ENCODE data around the gene SFMBT2. TPM values are rescaled to one million over a fixed set of nuclear protein-coding genes. Genes with fewer than 3 reads are reported as not detected.

The SFMBT2 gene
- total RNA-seq, 2 donors from 2014 or later: 12.2 to 18.5 TPM

DNA sequence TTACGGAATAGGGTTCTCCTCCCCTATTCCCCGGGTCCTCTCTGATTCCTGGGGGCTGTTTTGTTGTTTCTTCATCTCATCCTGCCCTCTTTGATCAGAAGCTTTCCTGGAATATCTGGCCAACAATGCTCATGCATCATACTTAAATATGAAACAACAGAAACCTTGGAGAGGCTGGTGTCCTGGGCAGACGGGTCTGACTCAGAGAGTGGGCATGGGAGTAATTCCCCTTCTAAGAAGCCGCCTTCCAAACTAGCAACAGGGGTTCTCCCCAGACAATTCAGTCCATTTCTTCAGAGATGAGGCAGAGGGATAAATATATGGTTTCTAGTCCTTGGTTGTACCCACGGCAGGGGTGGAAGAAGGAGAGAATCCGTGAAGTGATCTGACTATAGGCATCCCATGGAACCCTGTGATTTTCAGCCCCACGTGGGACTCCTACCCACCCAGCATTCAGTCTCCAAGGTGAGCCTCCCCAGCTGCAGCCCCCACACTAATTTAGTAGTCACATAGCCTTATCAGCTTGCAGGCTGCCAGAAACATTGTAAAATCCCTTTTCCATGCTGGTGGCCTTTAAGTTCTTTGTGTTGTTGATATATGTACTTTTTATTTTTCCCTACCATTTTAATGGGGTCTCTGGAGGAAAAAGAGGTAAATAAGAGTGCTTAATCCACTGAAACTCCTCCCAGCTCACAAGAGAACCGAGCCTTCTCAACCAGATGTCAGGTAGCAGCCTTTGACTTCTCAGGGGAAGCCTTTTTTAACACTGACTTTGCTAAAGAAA, 119.2 kb downstream of the SFMBT2 start:
- Histone ChIP-seq H3K27me3 (replicated peaks; ENCODE audit: insufficient read depth) (no peaks in the 10 kb centered on the region), H3K4me3 (no peak overlapping the region), H3K9me3 (no peaks in the 10 kb centered on the region), H3K27ac (no peak overlapping the region), H3K36me3 (no peaks in the 10 kb centered on the region), H3K4me1 (replicated peaks) (peaks cover 11% of the 10 kb centered on the region)
- intact Hi-C loops (cut with DNase I): no loop called here
- TF ChIP-seq, protein P1, sequence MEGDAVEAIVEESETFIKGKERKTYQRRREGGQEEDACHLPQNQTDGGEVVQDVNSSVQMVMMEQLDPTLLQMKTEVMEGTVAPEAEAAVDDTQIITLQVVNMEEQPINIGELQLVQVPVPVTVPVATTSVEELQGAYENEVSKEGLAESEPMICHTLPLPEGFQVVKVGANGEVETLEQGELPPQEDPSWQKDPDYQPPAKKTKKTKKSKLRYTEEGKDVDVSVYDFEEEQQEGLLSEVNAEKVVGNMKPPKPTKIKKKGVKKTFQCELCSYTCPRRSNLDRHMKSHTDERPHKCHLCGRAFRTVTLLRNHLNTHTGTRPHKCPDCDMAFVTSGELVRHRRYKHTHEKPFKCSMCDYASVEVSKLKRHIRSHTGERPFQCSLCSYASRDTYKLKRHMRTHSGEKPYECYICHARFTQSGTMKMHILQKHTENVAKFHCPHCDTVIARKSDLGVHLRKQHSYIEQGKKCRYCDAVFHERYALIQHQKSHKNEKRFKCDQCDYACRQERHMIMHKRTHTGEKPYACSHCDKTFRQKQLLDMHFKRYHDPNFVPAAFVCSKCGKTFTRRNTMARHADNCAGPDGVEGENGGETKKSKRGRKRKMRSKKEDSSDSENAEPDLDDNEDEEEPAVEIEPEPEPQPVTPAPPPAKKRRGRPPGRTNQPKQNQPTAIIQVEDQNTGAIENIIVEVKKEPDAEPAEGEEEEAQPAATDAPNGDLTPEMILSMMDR (IDR thresholded peaks at IDR 0.05): no peak
- no peak for TF ChIP-seq POLR2AphosphoS5 (IDR thresholded peaks at IDR 0.05)
- no peak for TF ChIP-seq POLR2A (IDR thresholded peaks at IDR 0.05)
- no peak for DNase-seq (ENCODE audit: low spot score)
- WGBS: 84% methylated on average over 8 of the region's 8 CpGs

DNA sequence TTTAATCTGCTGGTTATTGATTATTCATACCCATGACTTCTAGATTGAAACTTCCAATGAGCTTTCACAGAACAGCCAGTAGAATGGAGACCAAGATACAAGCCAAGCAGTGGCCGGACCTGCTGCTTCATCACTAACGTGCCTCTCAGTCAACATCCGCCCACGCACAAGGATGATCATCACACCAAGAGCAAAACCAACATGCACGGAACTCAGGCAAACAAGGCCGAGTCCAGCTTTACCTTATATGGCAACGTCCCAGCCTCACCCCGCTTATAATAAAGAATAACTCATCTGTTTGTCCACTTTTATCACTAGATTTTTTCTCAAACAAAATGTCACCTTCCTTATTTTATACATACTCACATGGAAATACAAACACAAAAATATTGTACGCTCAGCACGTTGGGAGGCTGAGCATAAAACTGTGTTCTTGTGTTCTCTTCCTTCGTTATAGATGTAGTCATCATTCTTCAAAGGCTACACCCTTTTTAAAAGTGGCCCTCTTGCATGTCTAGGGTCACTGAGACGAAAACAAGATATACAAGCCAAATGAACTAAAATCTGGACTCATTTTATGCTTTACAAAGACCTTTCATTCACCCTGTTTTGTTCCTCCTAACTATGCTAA, 122.7 kb downstream of the SFMBT2 start:
- Histone ChIP-seq H3K9me3 (no peaks in the 10 kb centered on the region), H3K27ac (peak overlapping the region; percentile 59 to 83), H3K4me3 (no peak overlapping the region), H3K27me3 (replicated peaks; ENCODE audit: insufficient read depth) (no peaks in the 10 kb centered on the region), H3K4me1 (replicated peaks) (peaks cover 11% of the 10 kb centered on the region), H3K36me3 (no peaks in the 10 kb centered on the region)
- WGBS: 72% methylated on average over 12 of the region's 12 CpGs
- DNase-seq (ENCODE audit: low spot score): peak; percentile 91
- TF ChIP-seq POLR2A (IDR thresholded peaks at IDR 0.05): no peak
- peak; percentile 94 for TF ChIP-seq POLR2AphosphoS5 (IDR thresholded peaks at IDR 0.05)
- intact Hi-C loops (cut with DNase I): no loop called here

DNA sequence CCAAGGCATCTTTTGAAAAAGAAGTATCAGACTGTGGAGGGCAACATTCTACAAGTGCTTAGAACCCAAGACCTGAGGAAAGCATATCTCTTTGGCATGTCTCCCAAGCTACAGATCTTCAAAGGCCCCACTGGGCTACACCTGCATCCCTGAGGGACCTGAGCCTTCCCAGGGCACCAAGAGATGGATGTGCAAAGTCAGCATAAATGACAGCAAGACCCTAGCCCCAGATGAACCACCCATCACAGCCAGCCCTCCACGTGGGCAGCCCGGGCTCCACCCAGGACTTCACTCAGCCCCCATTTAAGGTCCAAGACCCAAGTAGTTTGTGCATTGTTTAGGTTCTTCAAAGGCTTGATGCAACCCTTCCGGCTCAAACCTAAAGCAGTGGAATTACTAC, 123.5 kb downstream of the SFMBT2 start:
- Histone ChIP-seq H3K4me1 (replicated peaks) (peaks cover 11% of the 10 kb centered on the region), H3K4me3 (no peak overlapping the region), H3K9me3 (no peaks in the 10 kb centered on the region), H3K27ac (peak overlapping the region; percentile 59 to 77), H3K27me3 (replicated peaks; ENCODE audit: insufficient read depth) (no peaks in the 10 kb centered on the region), H3K36me3 (no peaks in the 10 kb centered on the region)
- 97% methylated on average over 3 of the region's 3 CpGs for WGBS
- intact Hi-C loops (cut with DNase I): no loop called here
- DNase-seq (ENCODE audit: low spot score): no peak
- TF ChIP-seq POLR2A (IDR thresholded peaks at IDR 0.05) (no peak), POLR2AphosphoS5 (IDR thresholded peaks at IDR 0.05) (no peak)
- TF ChIP-seq, protein P1 (IDR thresholded peaks at IDR 0.05): no peak

DNA sequence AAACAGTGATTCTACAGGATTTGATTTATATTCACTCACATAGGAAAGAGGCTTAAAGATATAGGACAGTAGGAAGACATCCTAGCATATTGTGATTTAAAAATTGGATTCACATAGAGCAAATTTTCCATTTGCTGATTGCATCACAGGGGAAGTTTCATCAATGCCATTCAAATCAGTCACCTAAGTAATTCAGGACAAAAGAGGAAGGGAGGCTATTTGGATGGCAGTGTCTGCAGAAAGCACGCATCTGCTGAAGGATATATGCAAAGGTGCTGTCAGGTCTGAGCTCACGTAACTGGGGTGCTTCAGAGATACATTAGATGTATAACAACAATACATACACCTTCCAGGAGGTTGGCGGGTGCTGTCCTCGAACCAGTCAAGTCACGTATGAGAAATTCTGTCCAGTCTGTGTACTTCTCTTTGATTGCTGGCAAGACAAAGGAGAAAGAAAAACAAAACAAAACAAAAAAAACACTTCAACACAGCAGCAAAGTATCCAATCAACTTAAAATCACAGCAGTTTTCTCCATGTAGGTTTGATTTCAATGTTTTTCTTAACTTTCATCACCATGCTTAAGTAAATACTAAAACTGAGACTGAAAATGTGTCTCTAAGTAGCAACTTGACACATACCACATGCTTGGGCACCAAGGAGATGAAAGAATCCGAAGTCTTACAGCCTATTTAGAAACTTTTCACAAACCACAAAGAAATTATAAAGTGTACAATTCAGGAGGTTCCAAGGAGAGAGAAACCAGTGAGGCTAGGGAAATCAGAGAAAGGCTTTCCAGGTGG, 125.1 kb downstream of the SFMBT2 start:
- Histone ChIP-seq H3K4me3 (no peak overlapping the region), H3K27me3 (replicated peaks; ENCODE audit: insufficient read depth) (no peaks in the 10 kb centered on the region), H3K9me3 (no peaks in the 10 kb centered on the region), H3K36me3 (no peaks in the 10 kb centered on the region), H3K4me1 (replicated peaks) (peaks cover 11% of the 10 kb centered on the region), H3K27ac (no peak overlapping the region)
- TF ChIP-seq POLR2AphosphoS5 (IDR thresholded peaks at IDR 0.05): no peak
- TF ChIP-seq POLR2A (IDR thresholded peaks at IDR 0.05): no peak
- TF ChIP-seq, protein P1 (IDR thresholded peaks at IDR 0.05): no peak
- no peak for DNase-seq (ENCODE audit: low spot score)
- 81% methylated on average over 6 of the region's 6 CpGs for WGBS
- intact Hi-C loops (cut with DNase I): no loop called here

DNA sequence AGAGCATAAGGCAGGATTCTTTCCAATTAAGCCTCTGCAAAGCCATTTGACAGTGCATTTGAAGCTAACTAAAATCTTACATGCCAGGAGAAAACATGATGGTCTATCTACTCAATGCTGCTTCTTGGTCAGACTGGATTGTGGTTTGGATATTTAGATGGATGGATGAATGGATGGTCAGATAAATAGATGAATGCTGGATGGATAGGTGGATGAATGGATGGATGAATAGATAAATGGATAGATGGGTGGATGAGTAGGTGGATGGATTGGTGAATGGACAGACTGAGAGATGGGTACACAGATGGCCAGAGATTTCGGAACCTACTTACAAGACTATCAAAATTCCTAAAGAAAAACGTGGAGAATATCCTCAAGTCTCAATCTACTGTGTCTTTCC, 127.6 kb downstream of the SFMBT2 start:
- no peaks in the 10 kb centered on the region for H3K36me3 ChIP-seq
- DNase-seq (ENCODE audit: low spot score): no peak
- intact Hi-C loops (cut with DNase I): no loop called here
- no peaks in the 10 kb centered on the region for H3K27me3 ChIP-seq (replicated peaks; ENCODE audit: insufficient read depth)
- H3K27ac ChIP-seq: no peak overlapping the region
- H3K9me3 ChIP-seq: no peaks in the 10 kb centered on the region
- no peak overlapping the region for H3K4me3 ChIP-seq
- WGBS: 90% methylated on average over 2 of the region's 2 CpGs
- H3K4me1 ChIP-seq (replicated peaks): peaks cover 5% of the 10 kb centered on the region
- TF ChIP-seq, protein P1 (IDR thresholded peaks at IDR 0.05): no peak
- TF ChIP-seq POLR2AphosphoS5 (IDR thresholded peaks at IDR 0.05) (no peak), POLR2A (IDR thresholded peaks at IDR 0.05) (no peak)

All from prostate gland (tissue), 2 donors.